ENCODE data around the gene ZNF296.

The ZNF296 gene

DNA sequence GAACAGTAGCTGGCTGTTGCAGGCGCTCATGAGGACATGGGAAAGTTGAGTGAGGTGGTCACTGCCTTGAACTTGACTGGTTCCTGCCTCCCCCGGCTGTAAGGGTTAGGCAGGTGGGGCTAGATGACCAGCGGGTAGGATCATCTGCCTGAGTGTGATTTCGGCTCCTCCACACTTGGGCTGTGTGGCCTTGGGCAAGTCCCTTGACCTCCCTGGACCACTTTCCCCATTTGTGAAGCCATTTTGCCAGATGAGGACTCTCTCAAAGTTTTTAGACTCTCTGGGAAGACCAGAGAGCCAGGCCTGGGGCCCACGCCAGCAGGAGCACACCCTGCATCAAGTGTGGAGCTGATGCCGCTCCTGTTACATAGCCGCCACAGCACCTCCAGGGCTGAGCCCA is 26.2 kb upstream of the ZNF296 start:
- DNase-seq: no peak

DNA sequence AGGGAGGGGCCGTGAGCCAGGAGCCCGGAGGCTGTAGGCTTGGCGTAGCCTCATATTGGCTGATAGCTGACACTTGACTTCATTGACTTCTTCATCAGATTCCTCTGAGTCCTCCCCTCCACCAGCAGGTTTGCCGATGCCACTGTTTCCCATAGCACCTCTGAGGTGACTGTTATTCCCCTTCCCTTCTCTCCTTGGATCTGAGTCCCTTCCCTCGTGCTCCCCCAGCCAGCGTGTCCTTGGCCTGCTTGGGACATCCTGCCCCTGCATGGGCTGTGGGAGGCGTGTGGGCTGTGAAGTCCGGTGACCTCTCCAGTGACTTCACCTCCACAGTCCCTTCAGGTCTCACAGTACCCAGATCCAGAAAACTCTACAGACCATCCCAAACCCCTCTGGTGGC is 25.5 kb upstream of the ZNF296 start:
- no peak for DNase-seq

DNA sequence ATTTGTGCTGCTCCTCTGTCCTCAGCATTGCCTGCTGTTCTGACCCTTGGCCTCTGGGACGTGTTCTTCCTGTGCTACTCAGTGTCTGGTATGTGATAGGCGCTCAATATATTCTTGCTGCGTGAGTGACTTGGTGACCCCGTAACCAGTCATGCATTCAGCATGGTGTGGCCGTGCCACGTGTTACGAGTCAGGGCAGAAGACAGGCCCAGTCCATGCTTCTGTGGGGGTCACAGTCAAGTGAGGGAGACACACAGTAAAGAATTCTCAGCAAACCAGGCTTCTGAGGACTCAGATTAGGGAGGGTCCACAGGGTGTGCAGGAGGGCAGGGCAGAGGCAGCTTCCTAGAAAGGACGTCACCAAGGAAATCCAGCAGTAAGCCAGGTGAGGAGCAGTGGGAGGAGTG is 24.6 kb upstream of the ZNF296 start:
- no peak for DNase-seq

DNA sequence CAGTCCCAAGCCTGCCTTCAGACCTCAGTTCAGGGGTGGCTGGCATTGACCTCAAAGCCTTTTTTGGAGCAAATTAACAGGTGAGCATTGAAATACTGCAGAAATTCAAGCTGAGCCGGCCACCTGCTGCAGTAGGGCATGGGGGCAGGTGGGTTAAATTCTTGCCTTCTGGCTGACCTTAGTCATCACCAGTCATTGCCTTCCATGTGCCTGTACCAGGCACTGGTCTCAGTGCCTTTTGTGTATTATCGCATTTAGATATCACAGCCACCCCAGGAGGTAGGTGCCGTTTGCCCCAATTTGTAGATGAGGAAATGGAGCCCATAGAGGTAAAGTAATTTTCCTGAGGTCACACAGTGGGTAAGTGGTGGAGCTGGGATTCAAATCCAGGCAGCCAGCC is 23.9 kb upstream of the ZNF296 start:
- peak; percentile 91 for DNase-seq

DNA sequence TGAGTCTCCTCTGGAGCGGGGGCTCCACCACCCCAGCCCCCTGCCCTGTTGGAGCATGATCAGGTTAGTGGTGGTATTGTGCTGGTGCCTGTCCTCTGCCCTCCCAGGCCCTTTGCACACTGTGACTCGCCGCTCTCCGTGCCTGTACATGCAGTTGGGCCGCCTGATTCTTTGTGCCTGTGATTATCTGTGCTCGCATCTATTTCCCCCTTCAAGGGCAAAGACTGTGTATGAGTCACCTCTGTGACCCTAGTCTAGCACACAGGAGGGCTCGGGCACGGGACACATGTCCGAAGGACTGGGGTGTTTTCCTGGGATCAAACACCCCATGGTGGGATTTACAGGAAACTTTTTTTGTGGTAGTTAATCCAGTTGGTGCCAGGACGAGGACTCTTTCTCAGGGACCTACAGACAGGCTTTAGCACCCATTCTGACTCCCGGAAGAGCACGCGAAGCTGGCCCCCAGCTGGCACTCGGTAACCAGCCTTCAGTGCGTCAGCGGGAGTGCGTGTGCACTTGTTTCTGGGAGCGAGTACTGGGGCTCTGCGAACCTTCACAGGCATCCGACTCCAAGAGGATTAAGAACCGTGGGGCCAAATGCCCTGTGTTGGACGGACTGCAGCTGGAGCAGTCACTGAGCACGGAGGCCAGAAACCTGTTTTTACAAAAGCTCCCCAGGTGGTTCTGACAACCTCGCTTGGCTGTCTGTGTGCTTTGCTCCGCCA is 23.4 kb upstream of the ZNF296 start:
- no peak for DNase-seq

DNA sequence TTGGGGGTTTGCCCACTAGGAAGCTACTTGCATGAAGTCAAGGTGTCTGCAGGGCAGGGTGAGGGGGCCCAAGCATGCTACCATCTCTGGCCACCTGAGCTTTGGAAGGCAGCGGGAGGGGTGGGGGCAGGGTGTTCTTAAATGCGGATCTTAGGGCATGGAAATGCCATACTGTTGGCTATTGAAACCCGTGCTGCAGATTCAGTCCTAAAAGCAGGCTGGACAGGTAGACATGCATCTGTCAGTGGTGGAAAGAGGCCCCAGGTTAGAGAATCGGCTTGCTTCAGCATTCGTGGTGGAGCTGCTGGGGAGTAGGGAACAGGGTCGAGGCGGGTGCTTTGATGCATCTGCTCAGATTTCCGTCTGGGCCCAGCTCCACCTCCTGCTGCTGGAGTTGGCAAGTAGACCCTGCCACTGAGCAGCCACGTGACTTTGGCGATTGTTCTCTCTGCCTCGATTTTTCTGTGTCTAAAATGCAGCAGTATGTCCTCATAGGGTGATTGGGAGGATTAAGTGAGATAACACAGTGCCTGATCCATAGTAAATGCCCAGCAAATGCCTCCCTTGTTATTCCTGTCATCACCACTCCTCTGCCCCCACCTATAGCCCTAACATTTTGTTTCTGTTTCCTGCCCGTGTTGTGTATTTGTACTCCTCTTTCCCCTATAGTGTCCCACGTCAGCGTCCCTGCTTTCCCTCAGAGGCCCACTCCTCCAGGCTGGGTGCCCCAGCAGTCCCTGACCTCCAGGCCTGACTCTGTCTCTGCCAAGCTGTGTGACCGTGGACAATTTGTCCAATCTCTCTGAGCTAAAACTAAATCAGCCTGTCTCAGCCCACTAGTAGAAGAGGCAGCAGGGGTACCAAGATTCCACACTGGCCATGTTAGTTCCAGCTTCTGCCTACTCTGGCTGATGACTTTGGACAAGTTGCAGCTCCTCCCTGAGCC is 22.5 kb upstream of the ZNF296 start:
- DNase-seq: no peak

DNA sequence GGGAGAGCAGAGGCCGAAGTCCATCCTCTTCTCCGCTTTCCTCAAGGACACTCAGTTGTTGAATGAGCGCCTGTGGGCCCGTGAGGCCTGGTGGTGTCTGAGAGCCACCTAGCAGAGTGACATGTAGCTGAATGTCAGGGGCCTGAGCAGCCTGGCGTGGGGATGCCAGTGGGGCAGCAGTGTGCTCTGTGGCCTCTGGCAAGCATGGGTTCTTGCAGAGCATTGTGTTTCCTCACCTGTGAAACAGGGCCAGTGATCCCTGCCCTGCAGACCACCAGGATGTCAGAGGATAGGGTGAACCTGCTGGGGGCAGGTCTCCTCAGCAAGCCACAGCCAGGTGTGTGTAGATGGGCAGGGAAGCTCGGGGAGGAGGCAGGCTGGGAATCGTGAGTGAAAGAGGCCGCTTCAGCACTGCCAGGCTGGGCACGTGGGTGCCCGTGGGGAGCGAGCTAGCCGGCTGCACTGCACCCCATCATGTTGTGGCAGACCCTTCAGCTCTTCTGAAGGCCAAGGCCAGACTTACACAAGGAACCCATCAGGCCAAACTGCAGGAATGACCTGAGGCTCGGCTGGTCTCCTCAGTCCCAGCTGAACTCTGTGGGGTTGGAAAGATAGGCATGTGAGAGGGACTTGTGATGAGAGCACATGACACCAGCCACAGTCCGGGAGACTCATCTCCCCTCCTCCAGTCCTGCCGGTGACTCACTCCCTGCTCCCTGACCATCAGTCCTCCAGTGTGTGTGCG is 21.7 kb upstream of the ZNF296 start:
- DNase-seq: no peak

DNA sequence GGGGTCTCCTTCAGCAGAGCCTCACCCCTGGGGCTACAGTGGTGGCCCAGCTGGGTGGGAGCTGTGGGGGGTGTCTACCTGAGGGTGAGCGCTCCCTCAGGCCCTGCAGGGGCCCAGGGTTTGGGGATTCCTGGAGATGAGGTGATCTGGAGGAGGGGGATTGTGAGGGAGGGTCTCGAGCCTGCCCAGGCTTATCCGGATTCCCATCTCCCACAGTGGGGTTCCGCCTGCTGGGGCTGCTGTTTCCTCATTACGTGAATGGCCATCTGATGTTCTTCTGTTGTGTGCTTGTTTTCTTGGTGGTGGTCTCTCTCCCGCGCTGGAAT is 21.1 kb upstream of the ZNF296 start:
- no peak for DNase-seq

DNA sequence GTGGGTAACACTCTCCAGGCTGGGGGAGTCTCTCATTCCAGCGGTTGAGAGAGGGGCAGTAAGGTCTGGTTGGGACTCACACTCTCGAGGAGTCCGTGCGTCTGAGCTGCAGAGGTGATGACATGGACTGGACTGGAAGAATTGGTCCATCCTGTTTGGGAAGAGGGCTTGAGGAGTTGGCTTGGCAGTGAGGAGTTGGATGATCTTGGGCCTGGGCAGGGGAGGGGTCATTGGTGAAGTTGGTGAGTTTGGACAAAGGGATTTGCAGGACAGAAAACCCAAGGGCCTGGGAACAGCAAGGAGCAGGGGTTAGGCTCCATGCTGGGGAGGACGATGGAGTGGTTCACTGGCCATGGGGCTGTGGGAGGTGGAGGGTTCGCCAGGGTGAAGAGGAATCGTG is 20.4 kb upstream of the ZNF296 start:
- no peak for DNase-seq

DNA sequence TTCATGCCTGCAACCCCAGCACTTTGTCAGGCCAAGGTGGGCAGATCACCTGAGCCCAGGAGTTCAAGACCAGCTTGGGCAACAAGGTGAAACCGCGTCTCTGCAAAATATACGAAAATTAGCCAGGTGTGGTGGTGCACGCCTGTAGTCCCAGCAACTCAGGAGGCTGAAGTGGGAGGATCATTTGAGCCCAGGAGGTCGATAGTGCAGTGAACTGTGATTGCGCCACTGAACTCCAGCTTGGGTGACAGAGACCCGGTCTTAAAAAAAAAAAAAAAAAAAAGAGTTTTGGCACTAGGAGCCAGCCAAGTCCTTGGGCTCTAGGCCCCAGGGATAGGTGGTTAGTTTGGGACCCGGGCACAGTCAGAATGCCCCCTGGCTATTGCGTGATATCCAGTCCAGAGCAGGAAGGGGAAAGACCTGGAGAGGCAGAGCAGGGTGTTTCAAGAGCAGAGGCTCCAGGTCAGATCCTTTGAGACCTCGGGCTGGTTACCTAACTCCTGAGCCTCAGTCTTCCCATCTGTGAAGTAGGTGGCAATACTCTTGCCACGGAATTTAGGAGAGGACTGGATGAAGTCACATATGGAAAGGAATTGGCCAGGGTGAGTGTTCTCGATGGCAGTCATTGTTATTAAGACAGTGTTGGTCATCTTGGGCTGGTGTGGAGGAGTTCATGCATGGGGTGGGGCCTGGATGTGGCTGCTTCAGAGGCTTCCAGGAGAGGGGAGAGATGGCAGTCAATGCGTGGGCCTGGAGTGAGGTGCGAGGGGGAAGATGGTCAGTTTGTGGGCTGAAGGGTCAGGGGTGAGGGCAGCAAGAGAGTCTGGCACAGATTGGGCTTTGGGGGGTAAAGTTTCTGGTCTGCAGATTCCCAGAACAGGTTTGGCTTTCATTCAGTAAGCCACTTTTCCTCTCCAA is 19.5 kb upstream of the ZNF296 start:
- no peak for DNase-seq

DNA sequence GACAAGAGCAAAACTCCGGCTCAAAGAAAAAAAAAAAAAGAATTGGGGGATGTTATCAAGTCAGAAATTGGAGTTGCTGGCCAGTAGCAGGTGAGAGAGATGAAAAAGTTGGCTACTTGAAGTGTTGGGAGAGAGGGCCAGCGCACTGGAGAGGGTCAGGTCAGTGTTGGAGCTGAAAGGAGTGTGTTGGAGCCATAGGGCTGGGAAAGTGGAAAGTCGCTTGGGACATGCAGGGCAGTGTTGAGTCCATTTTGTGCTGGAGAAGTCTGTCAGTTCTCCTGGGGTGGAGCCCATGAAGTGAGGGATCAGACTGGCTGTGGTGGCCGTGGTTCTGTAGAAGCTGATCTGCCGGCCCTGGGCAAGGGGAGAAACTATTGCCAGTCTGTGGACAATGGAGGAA is 18.4 kb upstream of the ZNF296 start:
- DNase-seq: no peak

DNA sequence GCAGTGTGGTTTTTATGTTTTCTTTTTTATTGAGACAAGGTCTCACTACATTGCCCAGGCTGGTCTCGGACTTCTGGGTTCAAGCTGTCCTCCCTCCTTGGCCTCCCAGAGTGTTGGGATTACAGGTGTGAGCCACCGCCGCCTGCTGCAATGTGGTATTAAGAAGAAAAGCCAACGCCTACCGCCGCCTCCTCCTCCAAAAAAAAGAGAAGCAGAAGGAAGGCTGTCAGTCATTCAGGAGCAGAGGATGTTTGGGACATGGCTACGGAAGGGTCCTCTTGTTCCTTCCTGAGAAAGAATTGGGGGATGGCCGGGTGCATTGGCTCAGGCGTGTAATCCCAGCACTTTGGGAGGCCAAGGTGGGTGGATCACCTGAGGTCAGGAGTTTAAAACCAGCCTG is 17.9 kb upstream of the ZNF296 start:
- DNase-seq: no peak

DNA sequence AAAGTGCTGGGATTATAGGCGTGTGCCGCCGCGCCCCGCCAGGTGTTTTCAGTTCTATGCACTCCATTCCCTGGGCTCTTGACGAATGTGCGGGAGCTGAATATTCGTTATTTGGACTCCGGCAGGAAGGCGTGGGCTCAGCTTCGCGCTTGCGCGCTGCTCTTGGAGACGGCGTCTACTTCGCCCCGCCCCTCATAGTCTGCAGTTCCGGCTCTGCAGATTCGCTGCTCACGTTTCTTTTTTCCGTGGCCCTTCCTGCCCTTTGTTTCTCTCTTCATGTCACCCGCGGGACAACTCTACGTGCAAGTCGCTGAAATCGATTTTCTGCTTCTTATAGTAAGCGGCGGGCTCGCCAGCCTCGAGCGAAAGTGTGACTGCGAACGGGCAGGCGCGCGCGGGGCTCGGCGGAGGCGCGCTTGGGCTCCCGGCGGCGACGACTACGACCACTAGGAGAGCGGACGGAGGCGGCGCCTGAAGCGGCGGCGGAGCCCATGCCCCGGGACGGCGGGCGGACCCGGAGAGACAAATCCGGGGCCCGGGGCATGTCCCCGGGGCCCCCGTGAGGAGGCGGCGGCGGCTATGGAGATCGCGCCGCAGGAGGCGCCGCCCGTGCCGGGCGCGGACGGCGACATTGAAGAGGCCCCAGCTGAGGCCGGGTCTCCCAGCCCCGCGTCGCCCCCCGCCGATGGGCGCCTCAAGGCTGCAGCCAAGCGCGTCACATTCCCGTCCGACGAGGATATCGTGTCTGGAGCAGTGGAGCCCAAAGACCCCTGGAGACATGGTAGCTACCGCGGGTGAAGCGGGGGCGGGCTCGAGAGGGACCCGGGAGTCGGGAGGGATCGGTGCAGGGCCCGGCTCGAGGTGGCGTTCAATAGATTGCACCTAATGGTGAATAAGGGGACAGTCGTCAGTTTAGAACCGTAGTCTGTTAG is 16.7 kb upstream of the ZNF296 start, which contains the start of gene PPP1R37:
Gene PPP1R37 (plus strand): TSS at position 433 of the 932 bp plus-strand sequence. CDS start 147 bp downstream, at position 580.
- DNase-seq: peak; percentile 99

DNA sequence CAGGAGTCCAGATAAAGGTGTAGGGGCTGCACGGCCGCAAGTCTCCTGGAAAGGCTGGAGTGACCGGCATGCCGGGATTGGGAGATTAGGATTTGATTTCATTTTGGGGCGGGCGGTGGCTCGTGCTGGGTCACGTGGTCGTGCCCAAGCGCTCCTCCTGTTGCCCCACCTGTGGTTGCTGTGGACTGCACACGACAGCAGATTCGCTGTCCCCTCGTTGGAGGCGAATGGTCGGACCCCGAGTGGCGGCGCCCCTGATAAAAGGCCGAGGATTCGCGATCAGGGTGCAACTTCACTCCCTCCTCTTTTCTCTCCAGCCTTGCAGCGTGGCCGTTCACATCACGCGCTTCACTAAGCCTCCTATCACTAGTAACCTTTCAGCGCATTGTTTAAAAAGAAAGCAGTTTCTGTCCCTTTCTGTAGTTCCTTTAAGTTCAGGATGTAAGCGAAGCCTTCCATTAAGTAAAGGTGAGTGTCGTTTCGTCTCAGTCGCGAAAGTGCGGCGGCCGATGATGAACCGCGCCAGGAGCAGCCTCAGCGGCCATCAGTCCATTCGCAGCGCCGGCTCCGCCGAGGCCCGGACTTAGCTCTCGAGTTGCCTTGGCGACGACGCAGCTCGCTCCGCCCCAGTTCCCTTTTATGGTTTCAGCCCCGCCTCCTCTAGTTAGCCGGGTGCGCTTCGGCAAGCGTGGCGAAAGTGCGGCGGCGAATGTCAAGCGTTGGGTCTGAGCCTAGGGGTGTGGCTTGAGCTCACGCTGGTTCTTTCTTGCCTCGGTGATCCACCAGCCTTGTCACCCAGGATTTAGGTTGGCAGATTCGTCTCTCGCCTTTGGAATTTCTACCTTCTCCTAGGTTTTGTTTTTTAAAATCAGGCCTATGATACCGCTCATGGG is 15.0 kb upstream of the ZNF296 start:
- DNase-seq: peak; percentile 99

DNA sequence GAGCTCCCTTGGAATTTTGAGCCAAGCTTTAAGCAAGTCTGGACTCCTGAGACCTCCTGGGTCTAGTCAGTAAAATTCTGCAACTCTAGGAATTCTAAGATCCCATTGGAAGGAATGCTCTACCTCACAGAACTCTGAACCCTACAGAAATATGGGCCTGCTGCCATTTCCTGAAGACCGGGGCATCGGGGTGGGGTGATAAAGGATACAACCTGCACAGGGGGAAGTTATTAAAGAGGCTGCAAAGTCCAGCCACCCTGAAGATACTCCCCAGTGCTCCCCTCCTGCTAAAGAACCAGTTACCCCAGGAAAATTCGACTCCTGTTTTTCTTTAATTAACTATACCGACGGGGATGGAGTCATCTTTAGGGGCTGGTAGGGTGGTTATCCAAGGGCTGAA is 14.3 kb upstream of the ZNF296 start:
- no peak for DNase-seq

DNA sequence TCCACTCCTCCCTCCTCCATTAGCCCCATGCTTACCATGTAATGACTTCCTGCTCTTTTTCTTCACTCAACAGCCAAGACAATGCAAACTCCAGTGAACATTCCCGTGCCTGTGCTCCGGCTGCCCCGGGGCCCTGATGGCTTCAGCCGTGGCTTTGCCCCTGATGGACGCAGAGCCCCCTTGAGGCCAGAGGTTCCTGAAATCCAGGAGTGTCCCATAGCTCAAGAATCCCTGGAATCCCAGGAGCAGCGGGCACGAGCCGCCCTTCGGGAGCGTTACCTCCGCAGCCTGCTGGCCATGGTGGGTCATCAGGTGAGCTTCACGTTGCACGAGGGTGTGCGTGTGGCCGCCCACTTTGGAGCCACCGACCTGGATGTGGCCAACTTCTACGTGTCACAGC is 13.8 kb upstream of the ZNF296 start:
- no peak for DNase-seq

DNA sequence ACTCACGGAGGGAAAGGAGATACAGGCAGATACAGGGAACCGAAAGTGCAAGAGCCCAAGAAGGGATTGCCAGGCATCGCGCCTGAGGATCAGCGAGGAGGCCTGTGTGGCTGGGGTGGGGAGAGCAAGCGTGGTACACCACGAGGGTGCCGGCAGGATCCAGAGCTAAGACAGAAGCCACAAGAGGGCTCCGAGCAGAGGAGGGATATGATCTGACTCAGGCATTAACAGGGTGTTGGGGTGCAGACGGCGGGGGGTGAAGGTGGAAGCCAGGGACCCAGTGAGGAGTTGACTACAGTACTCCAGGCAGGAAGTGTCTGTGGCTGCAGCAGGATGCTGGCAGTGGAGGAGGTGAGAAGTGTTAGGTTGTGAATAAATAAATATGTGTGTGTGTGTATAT is 11.3 kb upstream of the ZNF296 start:
- no peak for DNase-seq

DNA sequence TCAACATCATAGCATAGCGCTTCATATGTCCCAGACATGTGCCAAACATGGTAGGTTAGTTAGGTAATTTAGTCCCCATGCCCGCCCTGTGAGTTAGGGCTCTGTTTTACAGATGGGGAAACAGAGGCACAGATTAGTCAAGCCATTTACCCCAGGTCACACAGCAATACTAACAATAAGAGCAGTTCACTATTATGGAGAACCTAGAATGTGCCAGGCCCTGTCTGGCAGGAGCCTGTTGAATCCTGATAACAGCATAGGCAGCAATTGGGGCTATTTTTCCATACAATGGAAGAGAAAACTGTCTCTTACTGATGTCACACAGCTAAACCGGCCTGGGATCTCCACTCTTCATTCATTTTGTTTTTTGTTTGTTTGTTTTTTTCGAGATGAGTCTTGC is 10.2 kb upstream of the ZNF296 start:
- no peak for DNase-seq

DNA sequence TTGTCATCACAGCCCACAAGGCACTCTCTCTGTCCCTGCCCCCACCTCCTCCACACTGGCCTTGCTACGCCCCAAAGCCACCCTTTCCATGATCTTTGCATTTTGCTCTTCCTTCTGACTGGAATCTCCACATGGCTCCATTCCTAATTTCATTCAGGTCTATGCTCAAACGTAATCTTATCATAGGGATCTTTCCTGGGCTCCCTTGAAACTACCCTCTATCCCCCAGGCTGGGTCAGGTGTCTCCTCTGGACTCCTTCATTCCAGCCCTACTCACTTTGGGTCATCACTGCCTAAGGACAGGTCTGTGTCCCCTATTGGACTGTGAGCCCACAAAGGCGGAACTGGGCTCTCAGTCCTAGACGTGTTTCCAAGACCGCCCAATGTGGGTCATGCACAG is 5.9 kb upstream of the ZNF296 start:
- no peak for DNase-seq

DNA sequence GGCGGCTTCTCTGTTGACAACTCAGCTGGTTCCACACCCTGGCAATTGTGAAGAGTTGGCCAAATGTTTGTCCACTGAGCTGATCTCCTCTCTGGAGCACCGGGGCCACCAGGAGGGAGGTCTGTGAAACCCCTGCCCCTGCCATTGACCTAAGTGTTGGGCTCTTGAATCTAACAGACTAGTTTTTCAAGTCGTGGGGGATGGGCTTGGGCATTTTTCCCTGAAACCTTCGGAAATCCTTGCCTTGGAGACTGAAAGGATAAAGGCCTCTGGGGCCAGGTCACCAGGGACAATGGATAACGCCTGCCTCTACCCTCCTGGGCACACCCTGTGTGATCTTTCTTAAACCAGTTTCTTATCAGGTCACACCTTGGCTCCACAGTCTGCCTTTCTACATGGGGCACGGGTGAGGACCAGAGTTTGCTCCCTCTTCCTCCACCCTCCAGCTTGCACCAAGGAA is 3.7 kb upstream of the ZNF296 start:
- no peak for DNase-seq

Measured in NCI-H146 (cell line).